NB4 (cell line): ENCODE results near the gene AWAT2.

ENCODE experiments used
- DNase-seq: peaks from one replicate; pipeline ENCODE4 v3.0.0; 2010; ENCODE audit warnings: low read depth
- H3K4me3 ChIP-seq: one replicate; pipeline ENCODE4 v1.5.1; 2011; ENCODE audit warnings: mild to moderate bottlenecking, low read depth, low read length, moderate library complexity
- CTCF ChIP-seq: IDR thresholded peaks from one replicate; pipeline ENCODE4 v1.5.1; 2012; ENCODE audit warnings: low read depth, low read length
- MAX ChIP-seq: IDR thresholded peaks from 2 replicates; pipeline ENCODE4 v1.6.1; 2011; ENCODE audit warnings: low read depth, low read length
- MYC ChIP-seq: IDR thresholded peaks from 2 replicates; pipeline ENCODE4 v1.6.1; 2011; ENCODE audit warnings: low read depth, low read length
- POLR2A ChIP-seq: IDR thresholded peaks from 2 replicates; pipeline ENCODE4 v1.6.1; 2011; ENCODE audit warnings: mild to moderate bottlenecking; ENCODE audit not compliant: insufficient read length; ENCODE audit errors: extremely low read depth

Gene AWAT2

DNA sequence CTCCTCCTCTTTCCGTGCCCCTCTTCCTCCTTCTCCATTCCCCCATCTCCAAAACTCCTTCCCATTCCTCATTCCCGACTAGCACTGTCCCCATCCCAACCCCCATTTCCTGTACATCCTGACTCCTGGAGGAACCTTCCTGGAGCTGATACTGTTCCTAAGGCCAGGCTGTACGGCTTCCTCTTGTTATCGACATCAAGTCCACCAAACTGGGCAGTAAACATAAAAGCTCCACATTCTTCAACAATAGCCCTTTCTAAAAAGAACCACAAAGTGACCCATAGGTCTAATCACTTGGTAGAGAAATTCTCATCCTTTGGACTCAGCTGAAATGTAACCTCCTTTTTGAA, 22.9 kb downstream of the AWAT2 start:
- no peak overlapping the region for H3K4me3 ChIP-seq
- DNase-seq = no peak
- TF ChIP-seq MAX (no peak), MYC (no peak)

DNA sequence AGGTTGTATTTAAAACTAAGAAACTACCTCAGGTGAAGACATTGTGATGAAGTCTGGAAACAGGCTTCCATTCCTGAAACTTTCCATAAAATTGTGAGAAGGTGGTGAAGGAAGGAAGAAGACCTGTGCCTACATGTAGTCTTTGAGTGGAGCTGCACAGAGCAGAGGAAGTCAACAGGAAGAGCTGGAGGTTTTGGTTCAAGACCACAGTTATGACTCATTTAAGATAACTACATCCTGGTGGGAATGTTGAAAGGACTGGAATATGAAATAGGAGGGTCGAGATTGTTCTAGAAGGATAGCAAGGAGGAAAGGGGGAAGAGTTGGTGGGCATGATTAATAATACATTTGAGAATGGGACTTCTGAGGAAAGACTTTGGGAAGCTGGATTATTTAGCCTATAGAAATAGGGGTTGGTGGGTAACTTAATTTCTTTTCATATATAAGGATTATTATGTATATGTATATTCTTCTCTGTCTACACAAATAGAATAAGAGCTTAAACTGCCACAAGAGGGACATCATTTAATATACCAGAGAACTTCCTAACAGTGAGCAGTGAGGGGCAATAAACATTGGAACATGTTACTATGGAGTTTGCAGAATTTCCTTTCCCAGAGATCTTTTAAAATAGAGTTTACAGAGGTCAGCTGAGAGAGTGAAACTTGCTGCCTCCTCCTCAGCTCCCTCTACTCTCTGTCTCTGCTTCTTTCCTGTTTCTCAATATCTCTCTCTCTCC, 23.5 kb downstream of the AWAT2 start:
- no peak overlapping the region for H3K4me3 ChIP-seq
- DNase-seq = no peak

GRCh38 chrX:70025464-70025863, 24.3 kb downstream of the AWAT2 start:
- TF ChIP-seq CTCF (no peak), MAX (no peak), POLR2A (no peak), MYC (no peak)
- DNase-seq = no peak
- no peak overlapping the region for H3K4me3 ChIP-seq

More for the DNA sequence above, 23.5 kb downstream of the AWAT2 start:
- TF ChIP-seq CTCF (no peak), POLR2A (no peak), MAX (no peak), MYC (no peak)

DNA sequence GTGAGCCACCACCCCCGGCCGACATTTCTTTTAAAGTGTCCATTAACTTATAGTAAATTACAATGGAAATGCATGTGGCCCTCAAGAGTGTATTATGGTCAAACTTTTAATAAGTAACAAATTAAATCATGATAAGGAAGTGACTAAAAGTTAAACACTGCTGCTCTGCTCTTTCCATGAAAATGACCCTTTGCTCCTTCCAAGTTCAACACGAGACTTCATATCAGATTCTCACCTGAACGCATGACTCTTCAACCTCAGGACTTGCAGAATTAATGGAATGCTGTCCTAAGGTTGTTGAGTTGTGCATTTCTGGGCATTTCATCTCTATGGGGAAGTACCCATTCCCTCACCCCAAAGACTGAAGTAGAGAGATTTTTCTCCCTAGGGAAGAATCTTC, 27.1 kb downstream of the AWAT2 start:
- TF ChIP-seq POLR2A (no peak), CTCF (no peak), MYC (no peak), MAX (no peak)
- H3K4me3 ChIP-seq = no peak overlapping the region
- no peak for DNase-seq

- no peak for DNase-seq
- TF ChIP-seq CTCF = no peak
- TF ChIP-seq POLR2A = no peak
- TF ChIP-seq MYC = no peak
- no peak for TF ChIP-seq MAX
- no peak overlapping the region for H3K4me3 ChIP-seq
These were observed 33.2 kb downstream of the AWAT2 start for GRCh38 chrX:70016513-70016912.

GRCh38 chrX:70013466-70014381, 36.0 kb downstream of the AWAT2 start:
- DNase-seq = no peak
- TF ChIP-seq MYC (no peak), CTCF (no peak), MAX (no peak), POLR2A (no peak)
- H3K4me3 ChIP-seq = no peak overlapping the region
